DOHH2 (cell line): ENCODE measurements around the gene DNA2.
"Not testable (repeated sequence)": the region's sequence is repeated elsewhere in the genome, so short reads cannot be mapped to it uniquely, and the experiment has no call there.

Experiments
- H3F3A ChIP-seq: fragments of 200-600 bp; sonication (generic), shearing (Covaris generic); 2 replicates; pipeline ENCODE4 v1.6.0; 2016; ENCODE audit warnings: antibody characterized with exemption, mild to moderate bottlenecking; ENCODE audit not compliant: control insufficient read depth, insufficient read depth
- H3K27ac ChIP-seq: fragments of 200-600 bp; sonication (generic); 2 replicates; pipeline ENCODE4 v1.5.1; 2014; ENCODE audit warnings: low read depth, mild to moderate bottlenecking, low read length, moderate library complexity
- H3K27me3 ChIP-seq: fragments of 200-600 bp; sonication (generic); 2 replicates; pipeline ENCODE4 v1.6.1; 2014; ENCODE audit warnings: mild to moderate bottlenecking, low read length, mixed read lengths; ENCODE audit not compliant: control insufficient read depth
- H3K36me3 ChIP-seq: fragments of 200-600 bp; sonication (generic); 2 replicates; pipeline ENCODE4 v1.6.1; 2014; ENCODE audit warnings: mild to moderate bottlenecking, low read length, moderate library complexity, mixed read lengths; ENCODE audit not compliant: control insufficient read depth
- H3K4me1 ChIP-seq: fragments of 200-600 bp; sonication (generic); 2 replicates; pipeline ENCODE4 v1.6.1; 2014; ENCODE audit warnings: mild to moderate bottlenecking, low read length, mixed read lengths; ENCODE audit not compliant: control insufficient read depth
- H3K4me2 ChIP-seq: fragments of 200-600 bp; sonication (generic); 2 replicates; pipeline ENCODE4 v1.6.0; 2014; ENCODE audit warnings: mild to moderate bottlenecking, low read length, moderate library complexity
- H3K4me3 ChIP-seq: fragments of 200-600 bp; sonication (generic); 2 replicates; pipeline ENCODE4 v1.5.1; 2014; ENCODE audit warnings: mild to moderate bottlenecking, low read length, mixed read lengths
- H3K79me2 ChIP-seq: fragments of 200-600 bp; sonication (generic); 2 replicates; pipeline ENCODE4 v1.6.1; 2014; ENCODE audit warnings: mild to moderate bottlenecking, low read length, mixed read lengths; ENCODE audit not compliant: control insufficient read depth
- H3K9me2 ChIP-seq: fragments of 200-600 bp; sonication (generic); replicated peaks from 2 replicates; pipeline ENCODE4 v1.6.1; 2014; ENCODE audit warnings: mild to moderate bottlenecking, low read length, mixed read lengths; ENCODE audit not compliant: control insufficient read depth
- H3K9me3 ChIP-seq: fragments of 200-600 bp; sonication (generic); 2 replicates; pipeline ENCODE4 v1.6.1; 2014; ENCODE audit warnings: antibody characterized with exemption, low read length, mixed read lengths; ENCODE audit not compliant: control insufficient read depth, insufficient read depth
- H4K20me1 ChIP-seq: fragments of 200-600 bp; sonication (generic); 2 replicates; pipeline ENCODE4 v1.6.0; 2014; ENCODE audit warnings: low read depth, mild to moderate bottlenecking, antibody characterized with exemption, low read length, moderate library complexity; ENCODE audit not compliant: control insufficient read depth, insufficient read depth
- CTCF ChIP-seq: fragments of 200-600 bp; sonication (generic); IDR thresholded peaks from one replicate; pipeline ENCODE4 v1.5.1; 2014; ENCODE audit warnings: antibody characterized with exemption, mild to moderate bottlenecking, low read depth, low read length; ENCODE audit not compliant: poor library complexity, severe bottlenecking
- EZH2phosphoT487 ChIP-seq: fragments of 200-600 bp; sonication (generic); IDR thresholded peaks from 2 replicates; pipeline ENCODE4 v1.6.1; 2017; ENCODE audit warnings: borderline replicate concordance, mild to moderate bottlenecking, antibody characterized with exemption, low read length, moderate library complexity, mixed read lengths

The DNA2 gene

GRCh38 chr10:68461032-68461431 lies 10.7 kb downstream of the DNA2 start:
- Histone ChIP-seq H3K36me3 (peaks cover 85% of the 10 kb centered on the region), H3K9me3 (no peaks in the 10 kb centered on the region), H3K9me2 (no peaks in the 10 kb centered on the region), H3K27ac (no peak overlapping the region), H4K20me1 (no peaks in the 10 kb centered on the region), H3K4me3 (no peak overlapping the region), H3F3A (no peaks in the 10 kb centered on the region), H3K4me2 (no peak overlapping the region), H3K4me1 (no peaks in the 10 kb centered on the region), H3K79me2 (peaks cover 40% of the 10 kb centered on the region), H3K27me3 (no peaks in the 10 kb centered on the region)
- no peak for TF ChIP-seq CTCF
- TF ChIP-seq EZH2phosphoT487: no peak

- H3K27me3 ChIP-seq, H4K20me1 ChIP-seq, H3K9me2 ChIP-seq, H3K4me3 ChIP-seq, H3K9me3 ChIP-seq, H3K79me2 ChIP-seq, H3K27ac ChIP-seq, H3K4me2 ChIP-seq, H3F3A ChIP-seq, H3K4me1 ChIP-seq: not testable (repeated sequence)
- peaks cover 72% of the 10 kb centered on the region for H3K36me3 ChIP-seq
Observed at GRCh38 chr10:68449698-68450097, 22.1 kb downstream of the DNA2 start.

- no peaks in the 10 kb centered on the region for H3K4me1 ChIP-seq
- H3K4me2 ChIP-seq: no peak overlapping the region
- no peaks in the 10 kb centered on the region for H3K9me3 ChIP-seq
- TF ChIP-seq CTCF (no peak), EZH2phosphoT487 (no peak)
- H3K27ac ChIP-seq: no peak overlapping the region
- no peaks in the 10 kb centered on the region for H3K27me3 ChIP-seq
- H3K36me3 ChIP-seq: peaks cover 69% of the 10 kb centered on the region
- no peaks in the 10 kb centered on the region for H3K9me2 ChIP-seq
- H3K79me2 ChIP-seq: no peaks in the 10 kb centered on the region
- H3K4me3 ChIP-seq: no peak overlapping the region
- H4K20me1 ChIP-seq: no peaks in the 10 kb centered on the region
- peaks cover 9% of the 10 kb centered on the region; the same call in 1 of the 2 replicates for H3F3A ChIP-seq
Observed at GRCh38 chr10:68446179-68446578, 25.6 kb downstream of the DNA2 start.

GRCh38 chr10:68442971-68443370 lies 28.8 kb downstream of the DNA2 start:
- H3K36me3 ChIP-seq: peaks cover 60% of the 10 kb centered on the region
- H4K20me1 ChIP-seq: no peaks in the 10 kb centered on the region
- no peaks in the 10 kb centered on the region for H3K9me3 ChIP-seq
- no peaks in the 10 kb centered on the region for H3K27me3 ChIP-seq
- H3K4me1 ChIP-seq: no peaks in the 10 kb centered on the region
- H3K27ac ChIP-seq: no peak overlapping the region
- H3K4me3 ChIP-seq: no peak overlapping the region
- H3K9me2 ChIP-seq: no peaks in the 10 kb centered on the region
- no peak overlapping the region for H3K4me2 ChIP-seq
- H3F3A ChIP-seq: no peaks in the 10 kb centered on the region
- no peaks in the 10 kb centered on the region for H3K79me2 ChIP-seq
- TF ChIP-seq EZH2phosphoT487 (no peak), CTCF (no peak)
